Measurements from ENCODE around the gene FAM193A. TPM values are rescaled to one million over a fixed set of nuclear protein-coding genes. Genes with fewer than 3 reads are reported as not detected.

FAM193A gene
- total RNA-seq, 1 donor from 2014 or later: 31.4 TPM

GRCh38 chr4:2621419-2621818 lies 85.0 kb downstream of the FAM193A start:
- H3K36me3 ChIP-seq: peaks cover 0 to 8% of the 10 kb centered on the region in 2 donors
- H3K4me1 ChIP-seq: peaks cover 50% of the 10 kb centered on the region
- no peaks in the 10 kb centered on the region for H3K27me3 ChIP-seq
- intact Hi-C loops (cut with DNase I): no loop called here
- no peak overlapping the region for H3K4me3 ChIP-seq
- no peak for TF ChIP-seq CTCF (IDR thresholded peaks at IDR 0.05)
- TF ChIP-seq POLR2AphosphoS5 (IDR thresholded peaks at IDR 0.05; ENCODE audit: insufficient read depth in 1 of 2, low read depth in 1 of 2): no peak
- TF ChIP-seq POLR2A (IDR thresholded peaks at IDR 0.05): no peak
- DNase-seq (ENCODE audit: extremely low spot score in 2 of 2): no peak
- H3K27ac ChIP-seq: no peak overlapping the region
- no peaks in the 10 kb centered on the region for H3K9me3 ChIP-seq

GRCh38 chr4:2623442-2623841 lies 87.0 kb downstream of the FAM193A start:
- DNase-seq (ENCODE audit: extremely low spot score in 2 of 2): no peak
- H3K36me3 ChIP-seq: peaks cover 0 to 29% of the 10 kb centered on the region in 2 donors
- H3K4me1 ChIP-seq: peaks cover 50% of the 10 kb centered on the region
- no peak for TF ChIP-seq POLR2AphosphoS5 (IDR thresholded peaks at IDR 0.05; ENCODE audit: insufficient read depth in 1 of 2, low read depth in 1 of 2)
- TF ChIP-seq POLR2A (IDR thresholded peaks at IDR 0.05): no peak
- no peak for TF ChIP-seq CTCF (IDR thresholded peaks at IDR 0.05)
- no peaks in the 10 kb centered on the region for H3K9me3 ChIP-seq
- intact Hi-C loops (cut with DNase I): no loop called here
- H3K27me3 ChIP-seq: no peaks in the 10 kb centered on the region
- no peak overlapping the region for H3K27ac ChIP-seq
- H3K4me3 ChIP-seq: no peak overlapping the region

GRCh38 chr4:2624782-2625530 lies 88.5 kb downstream of the FAM193A start:
- intact Hi-C loops (cut with DNase I): no loop called here
- Histone ChIP-seq H3K27me3 (no peaks in the 10 kb centered on the region), H3K4me3 (no peak overlapping the region), H3K9me3 (no peaks in the 10 kb centered on the region), H3K4me1 (peaks cover 37% of the 10 kb centered on the region), H3K27ac (no peak overlapping the region), H3K36me3 (peaks cover 0 to 29% of the 10 kb centered on the region in 2 donors)
- no peak for TF ChIP-seq POLR2A (IDR thresholded peaks at IDR 0.05)
- TF ChIP-seq CTCF (IDR thresholded peaks at IDR 0.05): no peak
- no peak for TF ChIP-seq POLR2AphosphoS5 (IDR thresholded peaks at IDR 0.05; ENCODE audit: insufficient read depth in 1 of 2, low read depth in 1 of 2)
- DNase-seq (ENCODE audit: extremely low spot score in 2 of 2): no peak

GRCh38 chr4:2626231-2626630 lies 89.8 kb downstream of the FAM193A start:
- intact Hi-C loops (cut with DNase I): no loop called here
- Histone ChIP-seq H3K4me1 (peaks cover 29% of the 10 kb centered on the region), H3K4me3 (no peak overlapping the region), H3K9me3 (no peaks in the 10 kb centered on the region), H3K36me3 (peaks cover 0 to 41% of the 10 kb centered on the region in 2 donors), H3K27ac (no peak overlapping the region), H3K27me3 (no peaks in the 10 kb centered on the region)
- DNase-seq (ENCODE audit: extremely low spot score in 2 of 2): no peak
- TF ChIP-seq POLR2AphosphoS5 (IDR thresholded peaks at IDR 0.05; ENCODE audit: insufficient read depth in 1 of 2, low read depth in 1 of 2) (no peak), POLR2A (IDR thresholded peaks at IDR 0.05) (no peak), CTCF (IDR thresholded peaks at IDR 0.05) (no peak)

- Histone ChIP-seq H3K9me3 (no peaks in the 10 kb centered on the region), H3K4me1 (no peaks in the 10 kb centered on the region), H3K36me3 (peaks cover 0 to 55% of the 10 kb centered on the region in 2 donors), H3K27me3 (no peaks in the 10 kb centered on the region), H3K27ac (no peak overlapping the region), H3K4me3 (no peak overlapping the region)
- intact Hi-C loops (cut with DNase I): no loop called here
- TF ChIP-seq CTCF (IDR thresholded peaks at IDR 0.05): no peak
- TF ChIP-seq POLR2A (IDR thresholded peaks at IDR 0.05): no peak
- no peak for TF ChIP-seq POLR2AphosphoS5 (IDR thresholded peaks at IDR 0.05; ENCODE audit: insufficient read depth in 1 of 2, low read depth in 1 of 2)
- no peak for DNase-seq (ENCODE audit: extremely low spot score in 2 of 2)
These were observed 94.3 kb downstream of the FAM193A start for GRCh38 chr4:2630556-2631273.
